ENCODE measurements around the gene RHBDD2.

RHBDD2 gene

DNA sequence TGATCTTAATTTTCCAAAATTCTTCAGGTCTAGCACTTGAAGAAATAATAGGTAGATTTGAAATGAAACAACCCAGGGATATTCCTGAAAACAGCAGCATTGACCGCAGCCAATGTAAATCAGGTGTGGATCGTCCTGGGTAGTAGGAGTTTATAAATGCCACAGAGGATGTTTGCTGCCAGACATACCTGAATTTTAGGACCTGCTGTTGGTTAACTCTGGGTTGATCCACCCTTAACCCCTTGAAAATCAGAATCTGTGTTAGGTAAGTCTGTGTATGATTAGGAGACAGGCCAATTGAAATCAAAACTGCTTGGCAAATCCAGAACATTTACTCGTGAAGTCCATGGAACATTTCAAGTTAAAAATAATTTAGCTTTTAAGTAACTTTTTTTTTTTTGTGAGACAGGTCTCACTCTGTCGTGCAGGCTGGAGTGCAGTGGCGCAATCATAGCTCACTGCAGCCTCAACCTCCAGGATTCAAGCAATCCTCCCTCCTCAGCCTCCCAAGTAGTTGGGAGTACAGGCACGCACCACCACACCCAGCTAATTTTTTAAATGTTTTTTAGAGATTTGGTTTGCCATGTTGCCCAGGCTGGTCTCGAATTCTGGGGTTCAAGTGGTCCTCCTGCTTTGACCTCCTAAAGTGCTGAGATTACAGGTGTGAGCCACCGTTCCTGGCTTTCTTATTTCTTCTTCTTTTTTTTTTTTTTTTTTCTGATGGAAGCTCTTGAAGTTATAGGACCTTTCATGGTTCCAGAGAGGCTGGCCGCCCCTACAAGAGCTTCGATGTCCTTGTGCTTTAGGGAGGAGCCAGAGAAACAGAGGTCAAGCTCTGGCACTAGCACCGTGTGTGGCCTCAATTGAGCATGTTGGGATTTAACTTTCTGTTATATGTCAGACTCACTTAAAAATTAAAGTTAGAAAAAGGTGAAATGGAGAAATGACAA is 38.1 kb downstream of the RHBDD2 start:
- DNase-seq (ENCODE audit: low read depth in 2 of 2), result no peak

DNA sequence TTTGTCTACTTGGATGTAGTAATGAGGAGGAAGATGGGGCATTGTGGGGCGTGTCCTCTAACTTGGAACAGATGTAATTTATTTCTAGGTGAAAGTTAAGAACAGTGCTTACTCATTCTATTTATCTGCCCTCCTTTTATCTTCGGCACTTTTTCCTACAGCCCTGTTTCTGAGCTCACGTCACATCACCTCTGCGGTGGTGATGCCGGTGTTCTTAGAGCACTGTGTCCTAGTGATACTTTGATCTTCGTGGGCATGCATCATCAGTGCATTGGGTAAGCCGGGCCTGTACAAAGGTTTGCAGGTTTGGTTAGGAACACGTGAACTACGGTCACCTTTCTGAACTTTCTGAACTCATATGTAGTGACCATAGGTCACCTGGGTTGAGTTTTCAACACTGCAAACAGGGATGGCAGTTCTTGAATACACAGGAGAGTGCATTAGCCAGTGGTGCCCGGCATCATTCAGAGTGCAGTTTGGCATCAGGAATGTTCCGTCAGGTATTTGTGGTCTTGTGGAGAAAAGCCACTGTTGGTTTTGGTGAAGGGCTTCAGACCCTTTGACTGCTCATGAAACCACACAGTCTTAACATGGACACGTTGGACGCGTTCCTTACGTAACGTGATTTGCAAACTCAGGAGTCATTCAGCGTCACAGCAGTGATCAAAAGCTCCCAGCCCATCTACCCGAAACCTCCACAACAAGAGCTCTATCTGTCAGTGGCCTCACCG is 41.8 kb downstream of the RHBDD2 start:
- DNase-seq (ENCODE audit: low read depth in 2 of 2), result no peak

DNA sequence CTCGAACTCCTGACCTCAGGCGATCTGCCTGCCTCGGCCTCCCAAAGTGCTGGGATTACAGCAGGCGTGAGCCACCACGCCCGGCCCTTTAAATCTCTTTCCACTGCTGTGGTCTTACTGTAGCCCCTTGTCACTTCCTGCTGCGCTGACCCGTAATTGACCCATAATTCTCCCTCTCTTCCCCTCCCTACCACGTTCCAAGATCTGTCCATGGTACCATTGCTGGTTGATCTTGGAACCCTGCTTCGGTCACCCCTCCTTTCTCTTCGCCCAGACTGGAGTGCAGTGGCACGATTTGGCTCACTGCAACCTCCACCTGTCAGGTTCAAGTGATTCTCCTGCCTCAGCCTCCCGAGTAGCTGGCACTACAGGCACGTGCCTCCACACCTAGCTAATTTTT is 42.6 kb downstream of the RHBDD2 start:
- DNase-seq (ENCODE audit: low read depth in 2 of 2), result no peak

DNA sequence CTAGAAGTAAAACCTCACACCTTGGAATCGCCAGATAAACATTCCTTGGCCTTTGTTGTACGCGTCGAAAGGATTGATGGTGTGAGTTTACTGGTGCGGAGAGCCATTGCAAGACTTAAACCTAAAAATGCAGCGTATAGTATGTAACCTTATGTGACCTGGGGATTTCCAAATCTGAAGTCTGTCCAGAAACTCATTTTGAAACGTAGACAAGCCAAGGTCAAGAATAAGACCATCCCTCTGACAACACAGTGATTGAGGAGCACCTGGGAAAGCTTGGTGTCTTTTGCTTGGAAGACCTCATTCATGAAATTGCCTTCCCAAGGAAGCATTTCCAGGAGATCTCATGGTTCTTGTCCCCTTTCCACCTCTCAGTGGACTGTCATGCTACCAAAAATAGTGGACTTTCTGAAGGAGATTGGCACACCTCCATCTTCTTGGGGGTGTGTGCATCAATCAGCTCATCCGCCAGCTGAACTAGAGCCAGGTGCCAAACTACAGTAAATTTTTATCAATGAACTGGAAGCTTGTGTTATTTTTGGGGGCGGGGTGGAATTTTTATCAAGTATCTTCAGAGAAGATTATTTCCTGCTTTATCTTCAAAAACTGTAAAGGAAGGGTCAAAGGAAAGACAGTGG is 44.3 kb downstream of the RHBDD2 start:
- no peak for DNase-seq (ENCODE audit: low read depth in 2 of 2)

DNA sequence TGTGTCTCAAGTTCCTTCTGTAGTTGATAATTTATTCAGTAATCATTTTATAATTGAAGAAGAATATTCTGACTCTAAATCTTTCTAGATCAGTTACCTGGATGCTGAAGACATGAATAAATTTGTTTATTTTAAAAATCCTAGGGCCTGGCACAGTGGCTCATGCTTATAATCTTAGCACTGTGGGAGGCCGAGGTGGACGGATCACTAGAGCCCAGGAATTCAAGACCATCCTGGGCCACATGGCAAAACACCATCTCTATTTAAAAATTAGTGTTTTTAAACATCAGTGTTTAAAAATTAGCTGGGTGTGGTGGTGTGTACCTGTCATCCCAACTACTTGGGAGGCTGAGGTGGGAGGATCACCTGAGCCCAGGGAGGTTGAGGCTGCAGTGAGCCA is 45.4 kb downstream of the RHBDD2 start:
- no peak for DNase-seq (ENCODE audit: low read depth in 2 of 2)

DNA sequence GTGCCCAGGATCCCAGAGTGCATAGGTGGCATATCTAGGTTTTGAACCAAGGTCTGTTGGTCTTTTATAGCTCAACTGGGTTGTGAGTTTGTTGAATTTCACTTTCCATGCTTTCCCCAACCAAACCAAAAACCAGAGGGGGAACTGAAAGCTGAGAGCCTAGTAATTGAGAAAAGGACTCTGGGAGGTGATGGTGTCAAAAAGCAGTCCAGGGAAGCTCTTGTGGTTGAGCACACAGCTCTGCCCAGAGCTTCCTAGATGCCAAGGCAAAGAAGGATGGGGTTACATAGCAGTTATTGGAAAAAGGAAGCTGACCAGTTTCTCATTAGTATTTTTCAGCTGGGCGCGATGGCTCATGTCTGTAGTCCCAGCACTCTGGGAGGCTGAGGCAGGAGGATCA is 46.1 kb downstream of the RHBDD2 start:
- no peak for DNase-seq (ENCODE audit: low read depth in 2 of 2)

DNA sequence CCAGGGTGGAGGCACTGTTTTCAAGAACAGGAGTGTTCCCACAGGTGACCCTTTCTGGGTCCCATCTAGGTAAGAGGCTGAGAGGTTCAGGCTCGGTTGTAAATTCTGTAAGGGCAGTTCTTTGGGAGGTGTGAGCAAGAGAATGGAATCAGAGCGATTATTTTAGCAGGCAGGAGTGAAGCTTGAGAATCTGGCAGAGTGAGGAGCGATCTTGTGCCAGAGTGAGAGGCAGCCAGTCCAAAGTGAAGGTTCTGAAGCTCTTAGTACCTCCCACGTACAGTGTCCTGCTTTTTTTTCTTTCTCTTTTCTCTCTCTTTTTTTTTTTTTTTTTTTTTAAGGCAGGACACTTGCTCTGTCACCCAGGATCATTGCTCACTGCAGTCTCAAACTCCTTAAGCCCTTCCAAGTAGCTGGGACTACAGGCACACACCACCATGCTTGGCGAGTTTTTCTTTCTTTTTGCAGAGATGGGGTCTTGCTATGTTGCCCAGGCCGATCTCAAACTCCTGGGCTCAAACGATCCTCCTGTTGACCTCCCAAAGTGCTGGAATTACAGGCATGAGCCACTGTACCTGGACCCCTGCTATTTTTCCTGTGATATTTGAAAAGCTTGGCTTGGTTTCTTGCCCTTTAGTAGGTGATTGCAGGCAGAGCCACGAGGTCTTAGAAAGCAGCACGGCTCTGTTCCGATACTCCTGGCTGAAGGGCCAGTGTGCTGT is 47.0 kb downstream of the RHBDD2 start:
- no peak for DNase-seq (ENCODE audit: low read depth in 2 of 2)

DNA sequence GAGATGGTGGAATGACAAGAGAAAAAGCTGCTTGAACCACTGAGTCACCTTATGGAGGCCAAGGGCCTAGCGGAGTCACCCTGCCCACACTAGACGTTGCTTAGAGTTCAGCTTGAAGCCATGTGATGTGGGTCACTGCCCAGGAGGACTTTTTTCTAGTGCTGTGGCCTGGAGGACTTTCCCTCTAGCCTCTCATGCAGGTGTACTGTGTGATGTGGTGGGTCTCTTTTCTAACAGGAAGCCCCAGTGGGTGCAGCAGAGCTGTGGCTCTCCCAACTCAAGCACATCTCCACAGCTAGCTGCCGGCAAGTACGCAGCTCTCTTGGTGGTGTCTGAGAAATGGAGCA is 49.7 kb downstream of the RHBDD2 start:
- no peak for DNase-seq (ENCODE audit: low read depth in 2 of 2)

DNA sequence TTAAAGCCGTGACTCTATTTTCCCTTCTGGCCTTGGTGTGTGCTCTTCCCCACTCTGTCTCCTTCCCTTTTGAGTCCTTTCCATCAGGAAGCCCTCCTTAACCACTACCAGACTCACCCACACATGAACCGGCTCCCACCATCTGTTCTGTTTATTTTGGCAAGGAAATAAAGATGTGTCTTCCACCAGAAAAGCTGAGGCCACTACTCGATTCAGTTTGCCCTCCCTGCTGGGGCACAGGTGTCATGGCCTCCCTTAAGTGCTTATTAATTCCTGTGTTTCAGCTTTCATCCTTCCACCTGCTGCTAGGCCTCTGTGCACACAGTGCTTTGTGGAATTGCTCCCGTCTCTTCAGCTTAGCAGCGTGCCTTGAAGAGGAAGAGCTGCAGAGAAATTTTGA is 52.8 kb downstream of the RHBDD2 start:
- no peak for DNase-seq (ENCODE audit: low read depth in 2 of 2)

DNA sequence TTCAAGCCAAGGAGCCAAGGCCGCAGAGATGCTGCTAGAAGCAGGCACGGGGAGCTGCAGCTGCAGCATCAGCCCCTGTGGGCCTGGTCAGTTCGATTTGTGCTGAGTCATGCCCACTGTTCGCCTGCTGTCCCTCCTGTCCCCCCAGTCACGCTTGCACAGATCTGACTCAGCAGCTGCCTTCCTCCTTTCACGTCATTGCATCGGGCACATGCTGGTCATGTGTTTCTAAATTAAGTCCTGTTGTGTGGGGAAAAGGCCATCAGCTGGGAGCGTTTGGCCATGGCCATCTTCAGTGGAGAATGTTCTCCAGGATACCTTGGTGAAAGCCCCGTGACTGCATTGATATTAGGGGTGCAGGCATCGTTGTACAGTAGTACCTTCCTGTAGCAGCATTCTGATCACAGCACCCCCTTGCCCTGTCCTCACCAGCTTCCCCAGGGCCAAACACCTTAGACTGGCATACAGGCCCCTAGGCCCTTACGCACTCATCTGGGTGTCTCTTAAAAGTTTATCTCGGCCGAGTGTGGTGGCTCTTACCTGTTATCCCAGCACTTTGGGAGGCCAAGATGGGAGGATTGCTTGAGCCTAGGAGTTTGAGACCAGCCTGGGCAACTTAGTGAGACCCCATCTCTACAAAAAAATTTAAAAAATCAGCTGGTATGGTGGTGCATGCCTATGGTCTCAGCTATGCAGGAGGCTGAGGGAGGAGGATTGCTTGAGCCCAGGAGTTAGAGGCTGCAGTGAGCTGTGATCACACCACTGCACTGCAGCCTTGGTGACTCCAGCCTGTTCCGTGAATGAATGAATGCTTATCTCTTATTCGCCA is 59.3 kb downstream of the RHBDD2 start:
- peak; percentile 37 to 44 for DNase-seq (ENCODE audit: low read depth in 2 of 2)
